Measurements from ENCODE around the gene ZNF668.

Gene ZNF668

DNA sequence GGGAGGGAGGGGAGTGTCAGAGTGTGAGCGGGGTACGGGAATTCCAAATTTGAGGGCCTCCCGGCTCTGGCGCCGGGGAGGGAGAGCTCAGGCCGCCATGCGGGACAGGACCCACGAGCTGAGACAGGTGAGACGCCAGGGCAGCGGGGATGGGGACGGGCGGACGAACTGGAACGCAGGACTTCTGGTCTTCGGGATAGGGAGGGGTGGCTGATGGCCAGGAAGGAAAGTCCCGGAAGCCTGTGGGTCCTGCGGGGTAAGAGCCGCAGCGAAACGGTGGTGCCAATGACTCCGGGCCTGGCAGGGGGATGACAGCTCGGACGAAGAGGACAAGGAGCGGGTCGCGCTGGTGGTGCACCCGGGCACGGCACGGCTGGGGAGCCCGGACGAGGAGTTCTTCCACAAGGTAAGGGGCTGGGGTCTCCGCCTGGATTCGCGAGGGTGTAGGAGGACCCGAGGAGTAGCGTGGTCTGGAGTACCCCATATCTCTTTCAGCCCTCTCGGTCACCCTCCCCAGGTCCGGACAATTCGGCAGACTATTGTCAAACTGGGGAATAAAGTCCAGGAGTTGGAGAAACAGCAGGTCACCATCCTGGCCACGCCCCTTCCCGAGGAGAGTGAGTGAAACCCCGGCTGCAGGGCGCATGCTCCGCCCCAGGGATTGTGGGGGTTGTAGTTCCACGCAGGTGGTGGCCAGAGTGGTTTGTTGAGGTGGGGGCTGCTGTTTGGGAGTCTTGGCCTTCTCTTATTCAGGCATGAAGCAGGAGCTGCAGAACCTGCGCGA, 40.1 kb downstream of the ZNF668 start:
- POLR2A ChIA-PET: interaction anchor here (0.6 to 2.3 kb wide), 13 partner anchors 9 to 1231 kb away, joined by 3 to 10 read pairs (median 4); partner anchors contain the start of genes HSD3B7, KAT8, ZNF646 and ZNF668
- peak; percentile 100 for DNase-seq (ENCODE audit: extremely low spot score)
- TF ChIP-seq BHLHE40 (IDR thresholded peaks at IDR 0.05; ENCODE audit: borderline replicate concordance) (no peak), FOXM1 (IDR thresholded peaks at IDR 0.05; ENCODE audit: borderline replicate concordance) (no peak), TARDBP (IDR thresholded peaks at IDR 0.05) (no peak), FOXK2 (IDR thresholded peaks at IDR 0.05) (no peak), NFRKB (IDR thresholded peaks at IDR 0.05) (no peak), LEF1 (IDR thresholded peaks at IDR 0.05; ENCODE audit: borderline replicate concordance) (no peak), L3MBTL2 (conservative IDR thresholded peaks at IDR 0.05) (no peak), ARNT (IDR thresholded peaks at IDR 0.05) (no peak), CTBP1 (IDR thresholded peaks at IDR 0.05; ENCODE audit: borderline replicate concordance) (no peak), SUZ12 (IDR thresholded peaks at IDR 0.05) (no peak)
- TF ChIP-seq, protein P1, sequence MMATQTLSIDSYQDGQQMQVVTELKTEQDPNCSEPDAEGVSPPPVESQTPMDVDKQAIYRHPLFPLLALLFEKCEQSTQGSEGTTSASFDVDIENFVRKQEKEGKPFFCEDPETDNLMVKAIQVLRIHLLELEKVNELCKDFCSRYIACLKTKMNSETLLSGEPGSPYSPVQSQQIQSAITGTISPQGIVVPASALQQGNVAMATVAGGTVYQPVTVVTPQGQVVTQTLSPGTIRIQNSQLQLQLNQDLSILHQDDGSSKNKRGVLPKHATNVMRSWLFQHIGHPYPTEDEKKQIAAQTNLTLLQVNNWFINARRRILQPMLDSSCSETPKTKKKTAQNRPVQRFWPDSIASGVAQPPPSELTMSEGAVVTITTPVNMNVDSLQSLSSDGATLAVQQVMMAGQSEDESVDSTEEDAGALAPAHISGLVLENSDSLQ (IDR thresholded peaks at IDR 0.05): no peak
- CTCF ChIA-PET: no interaction called here

GRCh38 chr16:31032736-31033708, 41.0 kb downstream of the ZNF668 start, which contains the start of gene STX4:
Gene STX4, plus strand, starts transcription at chr16:31033558. Its CDS starts 248 bp downstream, at chr16:31033806.
- peak; percentile 99 for DNase-seq (ENCODE audit: extremely low spot score)
- CTCF ChIA-PET: interaction anchor here (0.6 kb wide), 1 partner anchor 1185 kb away, joined by 3 read pairs; no protein-coding TSS in a partner anchor
- TF ChIP-seq ARNT (IDR thresholded peaks at IDR 0.05) (no peak), BHLHE40 (IDR thresholded peaks at IDR 0.05; ENCODE audit: borderline replicate concordance) (no peak), TARDBP (IDR thresholded peaks at IDR 0.05) (peak; percentile 92), L3MBTL2 (conservative IDR thresholded peaks at IDR 0.05) (peak; percentile 99)
- TF ChIP-seq, protein P1 (IDR thresholded peaks at IDR 0.05): peak; percentile 37; the same call in 1 of the 2 replicates
- POLR2A ChIA-PET: interaction anchor here (0.6 to 2.3 kb wide), 14 partner anchors 10 to 1230 kb away, joined by 3 to 10 read pairs (median 4); partner anchors contain the start of genes HSD3B7, KAT8, ZNF646 and ZNF668

DNA sequence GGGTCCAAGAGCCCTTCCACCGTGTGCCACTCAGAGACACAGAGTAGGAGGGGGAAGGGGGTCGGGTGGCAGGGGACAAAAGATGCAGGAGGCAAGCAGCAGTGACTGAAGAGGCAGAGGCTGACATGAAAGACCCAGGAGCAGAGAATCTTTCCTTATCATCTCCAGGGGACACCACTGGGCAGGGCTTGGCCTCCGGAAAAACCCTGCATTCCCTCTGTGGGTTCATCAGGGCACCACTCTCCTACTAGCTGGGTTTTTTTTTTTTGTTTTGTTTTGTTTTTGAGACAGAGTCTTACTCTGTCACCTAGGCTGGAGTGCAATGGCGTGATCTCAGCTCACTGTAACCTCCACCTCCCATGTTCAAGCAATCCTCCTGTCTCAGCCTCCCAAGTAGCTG, 42.8 kb downstream of the ZNF668 start:
- no peak for DNase-seq (ENCODE audit: extremely low spot score)
- TF ChIP-seq FOXM1 (IDR thresholded peaks at IDR 0.05; ENCODE audit: borderline replicate concordance) (no peak), SUZ12 (IDR thresholded peaks at IDR 0.05) (no peak), L3MBTL2 (conservative IDR thresholded peaks at IDR 0.05) (no peak), ARNT (IDR thresholded peaks at IDR 0.05) (no peak), ELF4 (IDR thresholded peaks at IDR 0.05) (no peak)
- CTCF ChIA-PET: interaction anchor here (1.4 kb wide), 1 partner anchor 47 kb away, joined by 4 read pairs; no protein-coding TSS in a partner anchor
- POLR2A ChIA-PET: no interaction called here

DNA sequence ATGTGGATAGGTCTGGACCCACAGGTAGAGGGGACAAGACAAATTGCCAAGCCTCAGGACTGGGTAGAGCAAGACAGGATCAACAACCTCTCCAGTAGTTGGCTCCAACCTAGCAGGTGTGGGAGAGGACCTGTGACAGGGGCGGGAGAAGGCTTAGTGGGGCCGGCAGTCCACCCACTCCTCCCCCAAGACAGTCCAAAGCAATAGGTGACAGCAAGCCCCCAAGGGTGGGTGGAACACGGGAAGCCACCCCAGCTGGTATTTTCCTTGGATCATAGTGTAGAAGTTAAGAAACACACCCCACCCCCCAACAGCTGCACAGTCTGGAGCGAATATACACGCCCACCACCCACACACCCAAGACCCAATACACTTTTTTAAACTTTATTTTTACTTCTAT, 44.8 kb downstream of the ZNF668 start:
- POLR2A ChIA-PET: no interaction called here
- no peak for DNase-seq (ENCODE audit: extremely low spot score)
- CTCF ChIA-PET: interaction anchor here (1.1 kb wide), 1 partner anchor 13 kb away, joined by 3 read pairs; no protein-coding TSS in a partner anchor
- TF ChIP-seq, protein P1 (IDR thresholded peaks at IDR 0.05): no peak
- TF ChIP-seq SUZ12 (IDR thresholded peaks at IDR 0.05): no peak
- no peak for TF ChIP-seq FOXK2 (IDR thresholded peaks at IDR 0.05)
- no peak for TF ChIP-seq BHLHE40 (IDR thresholded peaks at IDR 0.05; ENCODE audit: borderline replicate concordance)
- TF ChIP-seq SP1 (IDR thresholded peaks at IDR 0.05): no peak
- no peak for TF ChIP-seq FOXM1 (IDR thresholded peaks at IDR 0.05; ENCODE audit: borderline replicate concordance)
- no peak for TF ChIP-seq ZNF384 (IDR thresholded peaks at IDR 0.05)
- no peak for TF ChIP-seq L3MBTL2 (conservative IDR thresholded peaks at IDR 0.05)
- TF ChIP-seq FOXA1 (IDR thresholded peaks at IDR 0.05): no peak
- no peak for TF ChIP-seq HDGF (IDR thresholded peaks at IDR 0.05; ENCODE audit: borderline replicate concordance)
- TF ChIP-seq NFRKB (IDR thresholded peaks at IDR 0.05): no peak
- no peak for TF ChIP-seq ELF4 (IDR thresholded peaks at IDR 0.05)
- TF ChIP-seq TARDBP (IDR thresholded peaks at IDR 0.05): no peak
- no peak for TF ChIP-seq LEF1 (IDR thresholded peaks at IDR 0.05; ENCODE audit: borderline replicate concordance)
- TF ChIP-seq ARNT (IDR thresholded peaks at IDR 0.05): no peak
- no peak for TF ChIP-seq CTBP1 (IDR thresholded peaks at IDR 0.05; ENCODE audit: borderline replicate concordance)

GRCh38 chr16:31025339-31025738, 48.7 kb downstream of the ZNF668 start:
- no peak for DNase-seq (ENCODE audit: extremely low spot score)
- ChIA-PET POLR2A (interaction anchor here (0.8 kb wide), 1 partner anchor 13 kb away, joined by 3 read pairs; no protein-coding TSS in a partner anchor), CTCF (interaction anchor here (0.7 kb wide), 1 partner anchor 41 kb away, joined by 3 read pairs; no protein-coding TSS in a partner anchor)
- TF ChIP-seq FOXK2 (IDR thresholded peaks at IDR 0.05) (no peak), ZNF384 (IDR thresholded peaks at IDR 0.05) (no peak), SP1 (IDR thresholded peaks at IDR 0.05) (no peak), FOXA1 (IDR thresholded peaks at IDR 0.05) (no peak), ARNT (IDR thresholded peaks at IDR 0.05) (no peak), FOXM1 (IDR thresholded peaks at IDR 0.05; ENCODE audit: borderline replicate concordance) (no peak)
